GM12872 (cell line): Measurements from ENCODE around the gene VWA2.

Source experiments
- TF ChIP-seq, protein P1 (sequence below): IDR thresholded peaks from 3 replicates; pipeline ENCODE4 v1.5.1; 2011; ENCODE audit warnings: low read depth, mild to moderate bottlenecking, low read length, moderate library complexity; ENCODE audit not compliant: insufficient read depth

VWA2 gene

DNA sequence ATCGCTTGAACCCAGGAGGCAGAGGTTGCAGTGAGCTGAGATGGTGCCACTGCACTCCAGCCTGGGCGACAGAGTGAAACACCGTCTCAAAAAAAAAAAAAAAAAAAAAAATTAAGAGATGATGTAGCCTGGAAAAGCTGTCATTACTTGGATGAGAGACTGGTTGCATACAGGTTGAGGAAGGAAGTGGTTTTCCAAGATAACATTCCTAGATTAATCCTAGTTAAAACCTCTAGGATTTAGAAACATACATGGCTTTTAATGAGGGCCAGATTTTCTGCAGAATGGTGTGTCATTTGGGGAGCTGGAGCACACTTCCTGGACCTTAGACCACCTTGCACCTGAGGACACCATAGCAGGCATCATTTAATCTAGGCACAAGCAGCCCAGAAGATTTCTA is 17.8 kb downstream of the VWA2 start:
- TF ChIP-seq, protein P1, sequence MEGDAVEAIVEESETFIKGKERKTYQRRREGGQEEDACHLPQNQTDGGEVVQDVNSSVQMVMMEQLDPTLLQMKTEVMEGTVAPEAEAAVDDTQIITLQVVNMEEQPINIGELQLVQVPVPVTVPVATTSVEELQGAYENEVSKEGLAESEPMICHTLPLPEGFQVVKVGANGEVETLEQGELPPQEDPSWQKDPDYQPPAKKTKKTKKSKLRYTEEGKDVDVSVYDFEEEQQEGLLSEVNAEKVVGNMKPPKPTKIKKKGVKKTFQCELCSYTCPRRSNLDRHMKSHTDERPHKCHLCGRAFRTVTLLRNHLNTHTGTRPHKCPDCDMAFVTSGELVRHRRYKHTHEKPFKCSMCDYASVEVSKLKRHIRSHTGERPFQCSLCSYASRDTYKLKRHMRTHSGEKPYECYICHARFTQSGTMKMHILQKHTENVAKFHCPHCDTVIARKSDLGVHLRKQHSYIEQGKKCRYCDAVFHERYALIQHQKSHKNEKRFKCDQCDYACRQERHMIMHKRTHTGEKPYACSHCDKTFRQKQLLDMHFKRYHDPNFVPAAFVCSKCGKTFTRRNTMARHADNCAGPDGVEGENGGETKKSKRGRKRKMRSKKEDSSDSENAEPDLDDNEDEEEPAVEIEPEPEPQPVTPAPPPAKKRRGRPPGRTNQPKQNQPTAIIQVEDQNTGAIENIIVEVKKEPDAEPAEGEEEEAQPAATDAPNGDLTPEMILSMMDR = no peak

DNA sequence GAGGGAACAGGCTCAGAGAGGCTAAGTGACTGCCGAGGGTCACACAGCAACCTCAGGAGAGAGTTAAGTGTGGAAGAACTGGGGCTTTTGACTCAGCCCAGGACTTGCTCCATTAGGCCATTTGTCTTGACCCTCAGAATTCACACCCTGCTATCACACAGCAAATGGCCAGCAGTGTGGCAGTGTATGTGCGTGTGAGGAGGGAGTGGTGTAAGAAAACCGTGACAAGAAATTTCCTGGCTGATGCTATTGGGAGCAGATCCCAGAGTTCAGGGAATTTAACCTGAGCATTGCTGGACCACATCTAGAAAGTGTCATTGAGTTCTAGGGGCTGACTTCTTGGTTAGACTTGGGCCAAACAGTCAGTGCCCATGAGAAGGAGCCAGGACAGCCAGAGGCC is 18.4 kb downstream of the VWA2 start:
- TF ChIP-seq, protein P1 = no peak

DNA sequence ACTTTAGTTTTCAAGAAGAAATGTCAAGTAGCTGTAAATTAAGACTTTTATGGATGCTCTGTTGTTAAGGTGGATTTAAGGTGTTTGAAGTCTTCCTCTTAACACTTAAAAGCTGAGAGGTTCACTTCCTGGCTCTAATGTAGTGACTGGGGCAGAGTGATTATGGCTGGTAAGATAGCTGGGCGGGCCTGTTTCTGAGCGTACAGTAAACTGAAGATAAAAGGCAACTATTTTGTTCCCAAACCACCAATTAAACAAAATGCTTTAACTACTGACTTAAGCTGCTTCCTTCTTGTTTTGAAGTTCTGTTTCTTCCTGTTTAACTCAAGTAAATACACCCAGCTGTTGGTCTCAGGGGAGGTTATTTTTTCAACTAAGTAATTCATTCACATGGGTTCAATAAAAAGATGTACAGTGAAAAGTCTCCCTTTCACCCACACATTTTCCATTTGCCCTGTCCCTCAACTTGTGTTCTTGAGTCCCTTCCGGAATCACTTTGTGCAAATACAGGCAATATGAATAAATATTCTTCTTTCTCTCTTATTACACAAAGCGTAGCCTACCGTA is 19.3 kb downstream of the VWA2 start:
- TF ChIP-seq, protein P1 = no peak

DNA sequence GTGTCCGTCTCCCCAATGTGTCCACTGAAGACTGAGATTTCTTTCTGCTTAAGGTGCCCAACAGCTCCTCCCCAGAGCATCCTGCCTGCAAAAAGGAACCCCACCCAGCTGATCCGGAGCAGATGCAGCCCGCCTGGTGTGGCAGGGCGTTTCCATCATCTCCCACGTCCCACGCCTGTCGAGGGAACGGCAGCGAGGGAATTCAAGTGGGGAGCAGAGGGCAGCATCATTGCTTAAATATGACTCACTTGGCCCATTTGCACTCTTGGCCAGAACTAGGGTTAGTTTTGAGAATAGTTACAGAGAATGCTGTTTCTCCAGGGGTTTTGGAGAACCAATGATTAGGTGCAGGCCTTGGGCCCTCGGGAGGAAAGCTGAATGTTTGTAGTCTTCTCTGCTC is 20.8 kb downstream of the VWA2 start:
- TF ChIP-seq, protein P1 = no peak

DNA sequence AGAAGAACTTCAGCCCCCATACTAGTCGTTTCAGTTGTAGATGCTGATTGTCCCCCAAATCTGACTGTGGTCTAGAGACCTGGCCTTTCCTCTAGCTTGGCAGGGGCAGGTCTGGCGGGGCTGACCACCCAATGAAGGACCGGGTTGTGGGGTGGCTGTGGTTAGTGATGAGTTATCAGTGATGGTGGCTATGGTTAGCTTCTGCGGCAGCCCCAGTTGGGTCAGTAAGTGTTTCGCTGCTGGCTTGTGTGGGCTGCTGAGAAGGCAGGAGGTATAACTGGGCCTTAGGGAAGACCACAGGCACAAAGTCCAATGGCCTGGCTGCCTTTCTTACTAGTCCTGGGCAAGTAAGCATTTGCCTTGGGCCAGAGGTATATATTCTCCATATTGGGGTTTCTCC is 21.3 kb downstream of the VWA2 start:
- TF ChIP-seq, protein P1 = no peak

DNA sequence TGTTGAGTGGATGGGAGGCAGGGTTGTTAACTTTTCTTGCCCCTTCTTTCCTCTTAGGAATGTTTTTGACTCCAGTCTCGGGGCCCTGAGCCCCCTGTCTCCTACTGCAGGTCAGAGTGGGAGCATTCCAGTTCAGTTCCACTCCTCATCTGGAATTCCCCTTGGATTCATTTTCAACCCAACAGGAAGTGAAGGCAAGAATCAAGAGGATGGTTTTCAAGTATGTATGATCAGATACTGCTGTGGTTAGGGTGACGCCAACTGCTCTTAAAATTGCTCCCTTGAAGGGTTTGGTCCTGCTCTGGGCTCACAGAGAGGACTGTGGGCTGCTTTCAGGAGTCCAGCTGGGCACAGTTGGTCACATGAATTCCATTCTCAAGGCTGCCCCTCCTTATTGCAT is 22.0 kb downstream of the VWA2 start:
- TF ChIP-seq, protein P1 = no peak

DNA sequence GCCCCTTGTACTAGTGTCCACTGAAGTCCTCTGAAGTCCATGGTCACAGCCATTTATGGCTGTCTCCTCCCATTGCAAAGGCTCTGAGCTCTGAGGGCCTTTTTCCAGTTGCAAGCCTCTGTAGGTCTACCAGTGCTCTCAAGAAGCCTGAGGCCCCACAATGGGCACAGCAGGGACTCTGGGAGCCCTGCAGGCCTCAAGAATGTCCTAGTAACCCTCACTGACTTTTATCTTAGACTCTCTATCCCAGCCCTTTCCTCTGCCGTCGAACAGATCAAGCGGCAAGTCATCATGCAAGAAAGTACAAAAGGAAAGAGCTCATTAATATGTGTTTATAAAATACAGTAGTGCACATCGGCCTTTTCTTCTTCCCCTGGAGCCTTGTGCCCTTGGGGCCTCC is 23.4 kb downstream of the VWA2 start:
- TF ChIP-seq, protein P1 = no peak
